NCI-H1417 (cell line): ENCODE measurements around the gene MAPKAPK2.

Experiments used
- DNase-seq, 3 experiments: peaks; one replicate each; lab custom pipeline; 2025; lab: John Stamatoyannopoulos, UW

The MAPKAPK2 gene

GRCh38 chr1:206683313-206683712, 1.4 kb upstream of the MAPKAPK2 start:
- DNase-seq, result no peak

DNA sequence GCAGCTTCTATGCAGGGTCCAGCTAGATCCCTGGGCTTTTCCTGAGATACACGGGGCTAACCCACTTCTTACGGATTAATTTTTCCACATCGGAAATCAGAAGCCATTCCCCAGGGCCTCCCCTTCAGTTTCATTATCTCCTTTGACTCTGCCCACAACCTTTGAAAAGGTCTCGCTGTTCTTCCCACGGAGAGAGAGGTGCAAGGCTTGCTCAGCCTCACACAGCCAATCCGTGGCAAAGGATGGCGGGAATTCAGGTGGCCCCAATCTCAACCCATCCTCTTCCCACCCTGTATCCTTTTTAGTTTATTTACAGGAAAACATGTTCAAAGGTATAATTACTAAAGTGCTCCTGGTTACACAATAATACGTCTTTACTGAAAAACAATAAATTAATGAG, 702 bp upstream of the MAPKAPK2 start:
- DNase-seq, result peak in 1 of 3 experiments; percentile 31

- peak in 2 of 3 experiments; percentile 39 to 67 for DNase-seq
Measured at GRCh38 chr1:206685334-206685768, 646 bp downstream of the MAPKAPK2 start.

DNA sequence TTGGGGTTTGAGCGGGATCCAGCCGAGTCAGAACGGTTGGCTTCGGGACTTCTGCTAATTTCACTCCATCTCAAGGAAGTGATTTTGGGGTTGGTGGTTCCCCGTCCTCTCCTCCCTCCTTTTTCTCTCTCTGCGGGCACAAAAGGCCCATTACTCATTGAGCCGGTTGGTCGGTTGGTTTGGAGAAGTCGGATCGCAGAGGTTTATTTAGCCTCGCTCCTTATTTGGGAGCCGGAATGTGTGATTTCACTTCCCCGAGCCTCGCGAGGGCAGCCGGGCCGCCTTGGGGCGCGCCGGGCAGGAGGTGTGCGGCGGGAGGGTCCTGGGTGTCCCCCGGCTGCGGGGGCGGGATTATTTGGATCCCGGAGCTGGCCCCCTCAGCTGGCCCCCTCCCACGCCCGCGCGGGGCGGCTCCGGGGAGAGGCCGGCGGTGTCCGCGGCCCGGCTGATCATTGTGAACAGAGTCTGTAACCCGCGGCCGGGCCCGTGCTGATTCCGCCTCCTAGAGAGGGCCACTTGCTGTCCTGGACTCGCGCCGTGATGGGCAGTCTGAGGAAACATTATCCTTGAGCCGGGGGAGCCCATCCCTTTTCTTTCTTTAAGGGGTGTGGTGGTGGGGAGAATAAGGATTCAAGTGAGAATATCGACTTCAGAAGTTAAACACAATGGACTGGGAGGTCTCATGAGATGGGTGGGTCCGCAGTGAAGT, 1.2 kb downstream of the MAPKAPK2 start:
- DNase-seq, result peak; percentile 42 to 67 (median 60)

- DNase-seq, result peak in 1 of 3 experiments; percentile 50
Measured at GRCh38 chr1:206686478-206687249, 2.0 kb downstream of the MAPKAPK2 start.

GRCh38 chr1:206687251-206687914, 2.7 kb downstream of the MAPKAPK2 start:
- peak in 1 of 3 experiments; percentile 12 for DNase-seq

GRCh38 chr1:206687915-206688442, 3.3 kb downstream of the MAPKAPK2 start:
- no peak for DNase-seq

GRCh38 chr1:206690516-206690915, 5.8 kb downstream of the MAPKAPK2 start:
- no peak for DNase-seq

- no peak for DNase-seq
Measured at GRCh38 chr1:206691604-206692003, 6.9 kb downstream of the MAPKAPK2 start.

- DNase-seq, result no peak
Measured at GRCh38 chr1:206693029-206693428, 8.3 kb downstream of the MAPKAPK2 start.

GRCh38 chr1:206693592-206693991, 8.9 kb downstream of the MAPKAPK2 start:
- no peak for DNase-seq

GRCh38 chr1:206694171-206695124, 9.7 kb downstream of the MAPKAPK2 start:
- no peak for DNase-seq

DNA sequence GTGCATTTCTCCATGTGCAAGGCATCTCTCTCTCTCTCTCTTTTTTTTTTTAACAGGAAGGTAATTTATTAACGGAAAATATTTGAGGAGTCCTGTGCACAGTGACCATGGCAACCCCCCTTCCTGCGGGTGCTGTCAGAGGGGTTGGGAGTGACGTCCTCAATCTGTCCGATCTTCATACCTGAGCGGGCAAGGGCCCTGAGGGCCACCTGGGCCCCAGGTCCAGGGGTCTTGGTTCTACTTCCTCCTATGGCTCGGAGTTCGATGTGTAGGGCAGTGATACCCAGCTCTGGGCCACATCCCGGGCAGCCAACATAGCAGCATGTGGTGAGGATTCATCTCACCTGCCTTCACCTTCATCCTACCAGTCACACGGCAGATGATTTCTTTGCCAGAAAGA, 11.0 kb downstream of the MAPKAPK2 start:
- no peak for DNase-seq

- DNase-seq, result no peak
Measured at GRCh38 chr1:206696812-206697585, 12.3 kb downstream of the MAPKAPK2 start.

DNA sequence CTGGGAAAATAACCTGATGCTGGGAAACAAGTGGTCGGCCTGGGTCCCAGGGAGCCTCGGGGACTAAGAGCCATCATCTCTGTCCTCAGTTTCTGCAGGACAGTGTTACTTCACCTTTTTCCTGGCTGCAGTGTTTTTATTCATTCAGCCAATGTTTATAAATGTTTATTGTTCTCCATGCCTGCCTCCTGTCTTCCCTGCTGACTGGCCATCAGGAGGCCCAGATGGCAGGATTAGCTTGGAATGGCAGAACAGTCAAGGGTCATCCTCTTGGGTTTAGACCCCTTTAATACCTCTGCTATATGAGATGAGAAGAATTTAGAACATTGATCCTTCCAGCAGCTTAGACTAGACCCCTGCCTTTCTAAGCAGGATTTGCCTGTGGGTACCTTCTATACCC, 13.3 kb downstream of the MAPKAPK2 start:
- no peak for DNase-seq

DNA sequence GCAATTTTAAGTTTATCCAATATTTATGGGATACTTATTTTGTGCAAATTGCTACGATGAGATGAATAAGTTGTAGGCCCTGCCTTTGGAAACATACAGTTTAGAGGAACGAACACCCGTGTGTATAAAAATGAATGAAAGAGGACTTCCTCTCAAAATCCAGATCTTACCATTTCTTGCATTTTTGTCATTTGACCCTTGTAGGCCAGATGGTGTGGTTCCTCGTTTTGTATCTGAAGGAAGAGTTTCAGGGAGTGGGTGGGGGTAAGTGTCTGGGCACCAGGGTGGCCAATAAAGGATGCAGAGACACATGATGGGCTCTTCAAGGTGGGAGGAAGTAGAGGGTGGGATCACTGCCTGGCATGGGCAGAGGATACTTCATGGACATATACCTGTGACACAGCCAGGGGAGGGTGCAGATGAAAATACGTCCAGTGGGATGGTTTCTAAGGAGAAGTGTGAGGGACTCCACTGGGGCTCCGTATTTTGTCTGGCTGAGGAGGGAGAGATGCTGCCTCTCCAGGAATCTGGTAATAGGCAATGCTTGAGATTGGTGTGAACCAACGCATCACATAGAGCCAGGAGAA, 14.4 kb downstream of the MAPKAPK2 start:
- no peak for DNase-seq

DNA sequence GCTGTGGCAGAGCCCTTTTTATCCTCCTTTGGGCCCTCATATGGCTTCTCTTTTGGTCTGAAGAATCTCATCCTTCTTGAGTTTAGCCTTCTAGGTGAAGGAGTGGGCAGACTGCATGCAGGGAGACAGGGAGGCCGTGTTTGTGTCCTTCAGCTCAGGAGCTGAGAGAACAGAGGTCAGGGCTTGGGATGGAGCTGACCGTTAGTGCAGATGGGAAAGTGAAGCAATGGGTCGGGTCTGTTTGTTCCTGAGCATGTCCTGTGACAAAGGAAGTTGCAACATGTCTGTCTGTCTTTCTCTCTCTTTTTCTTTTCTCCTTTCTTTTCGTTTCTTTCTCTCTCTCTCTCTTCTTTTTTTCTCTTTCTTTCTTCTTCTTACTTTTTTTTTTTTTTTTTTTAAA, 14.9 kb downstream of the MAPKAPK2 start:
- no peak for DNase-seq

GRCh38 chr1:206700445-206701036, 15.8 kb downstream of the MAPKAPK2 start:
- peak; percentile 30 to 73 (median 48) for DNase-seq

- DNase-seq, result peak in 1 of 3 experiments; percentile 39
Measured at GRCh38 chr1:206702260-206702659, 17.6 kb downstream of the MAPKAPK2 start.

DNA sequence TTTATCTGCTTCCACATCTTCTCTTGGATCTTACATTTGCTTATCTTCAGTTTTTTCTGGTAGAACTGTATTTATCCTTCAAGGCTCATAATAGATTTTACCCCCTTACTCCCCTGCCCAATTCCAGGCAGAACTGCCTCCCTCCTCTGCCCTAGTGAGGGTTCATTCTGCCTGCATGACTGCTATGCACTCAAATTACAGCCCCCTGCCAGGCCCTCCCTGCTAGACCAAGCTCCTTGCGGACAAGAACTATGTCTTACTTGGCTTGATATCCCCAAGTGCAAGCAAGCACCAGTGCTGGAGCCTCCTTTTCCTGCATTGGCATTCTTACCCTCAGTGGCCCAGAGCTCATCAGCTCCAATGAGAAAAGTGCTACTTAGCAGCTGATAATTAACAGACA, 18.1 kb downstream of the MAPKAPK2 start:
- peak in 1 of 3 experiments; percentile 49 for DNase-seq
